Lung (tissue), 12 donors: ENCODE data around the gene SSNA1. TPM values are rescaled to one million over a fixed set of nuclear protein-coding genes. Genes with fewer than 3 reads are reported as not detected.

Experiments
- ATAC-seq: fragments of 200-7000 bp; cut with Tn5 transposase; one replicate; pipeline ENCODE4 v1.9.1; 2020; ENCODE audit warnings: moderate number of reproducible peaks; ENCODE audit not compliant: insufficient read depth, low FRiP score
- DNase-seq, 3 donors: peaks; one replicate each; pipeline ENCODE4 v3.0.0-alpha.2; 2013 to 2017
- H3K27ac ChIP-seq, 2 donors: one replicate each; pipeline ENCODE4 v1.5.1; 2013; ENCODE audit warnings: mild to moderate bottlenecking in 2 of 2, moderate library complexity in 2 of 2, control low read depth in 1 of 2, inconsistent platforms in 1 of 2, low read depth in 1 of 2, low read length in 1 of 2
- H3K27me3 ChIP-seq, 3 donors: one replicate each; pipeline ENCODE4 v1.5.1; 2013; ENCODE audit warnings: low read length in 2 of 3; ENCODE audit not compliant: control insufficient read depth in 3 of 3, insufficient read depth in 3 of 3
- H3K36me3 ChIP-seq, 4 donors: one replicate each; pipeline ENCODE4 v1.5.1; 2013; ENCODE audit warnings: low read length in 4 of 4, mild to moderate bottlenecking in 1 of 4, moderate library complexity in 1 of 4; ENCODE audit not compliant: control insufficient read depth in 4 of 4, insufficient read depth in 4 of 4
- H3K4me1 ChIP-seq, 5 donors: one replicate each; pipeline ENCODE4 v1.5.1; 2013; ENCODE audit warnings: low read length in 5 of 5, mild to moderate bottlenecking in 2 of 5, moderate library complexity in 1 of 5; ENCODE audit not compliant: control insufficient read depth in 5 of 5, insufficient read depth in 5 of 5
- H3K4me3 ChIP-seq: one replicate; pipeline ENCODE4 v1.5.1; 2013; ENCODE audit warnings: mild to moderate bottlenecking, control low read depth, moderate library complexity
- H3K9ac ChIP-seq, 2 donors: one replicate each; pipeline ENCODE4 v1.5.1; 2013; ENCODE audit warnings: low read length in 2 of 2, control low read depth in 1 of 2; ENCODE audit not compliant: insufficient read depth in 1 of 2
- H3K9me3 ChIP-seq, 4 donors: one replicate each; pipeline ENCODE4 v1.5.1; 2013; ENCODE audit warnings: low read length in 3 of 4, mild to moderate bottlenecking in 1 of 4, moderate library complexity in 1 of 4; ENCODE audit not compliant: control insufficient read depth in 4 of 4, insufficient read depth in 3 of 4
- WGBS, 2 donors: extraction: QIAGEN DNeasy Blood & Tissue Kit; methylation state at CpG; one replicate each; pipeline ENCODE4 v1.1.7; 2013; 5-methylcytosine and 5-hydroxymethylcytosine counted together
- polyA plus RNA-seq, 2 donors: library from polyadenylated mRNA; stranded (reverse); fragments of 200-250 nt; gene quantifications; one replicate each; pipeline ENCODE4 v1.2.1, GENCODE V29; 2013
- total RNA-seq, 2 donors: library from RNA; depleted of rRNA in 1 of 2; stranded (reverse); fragments of >200 nt in 1 of 2; gene quantifications; one replicate each; pipeline ENCODE4 v1.2.1, GENCODE V29; 2014 to 2021
- TF ChIP-seq, protein P1 (sequence below): IDR thresholded peaks from 2 replicates; pipeline ENCODE4 v1.5.1; 2012; ENCODE audit warnings: mild to moderate bottlenecking; ENCODE audit errors: control extremely low read depth, extremely low read depth
- donor health status: control.
- donor health status: control.
- donor health status: Bipolar disorder and iron deficiency.
- donor health status: healthy.
- donor health status: DM: yes; HTN: yes; CAD: no.

SSNA1 gene
- total and polyA plus RNA-seq, 4 donors = 40.8 to 144 (median 101) TPM

DNA sequence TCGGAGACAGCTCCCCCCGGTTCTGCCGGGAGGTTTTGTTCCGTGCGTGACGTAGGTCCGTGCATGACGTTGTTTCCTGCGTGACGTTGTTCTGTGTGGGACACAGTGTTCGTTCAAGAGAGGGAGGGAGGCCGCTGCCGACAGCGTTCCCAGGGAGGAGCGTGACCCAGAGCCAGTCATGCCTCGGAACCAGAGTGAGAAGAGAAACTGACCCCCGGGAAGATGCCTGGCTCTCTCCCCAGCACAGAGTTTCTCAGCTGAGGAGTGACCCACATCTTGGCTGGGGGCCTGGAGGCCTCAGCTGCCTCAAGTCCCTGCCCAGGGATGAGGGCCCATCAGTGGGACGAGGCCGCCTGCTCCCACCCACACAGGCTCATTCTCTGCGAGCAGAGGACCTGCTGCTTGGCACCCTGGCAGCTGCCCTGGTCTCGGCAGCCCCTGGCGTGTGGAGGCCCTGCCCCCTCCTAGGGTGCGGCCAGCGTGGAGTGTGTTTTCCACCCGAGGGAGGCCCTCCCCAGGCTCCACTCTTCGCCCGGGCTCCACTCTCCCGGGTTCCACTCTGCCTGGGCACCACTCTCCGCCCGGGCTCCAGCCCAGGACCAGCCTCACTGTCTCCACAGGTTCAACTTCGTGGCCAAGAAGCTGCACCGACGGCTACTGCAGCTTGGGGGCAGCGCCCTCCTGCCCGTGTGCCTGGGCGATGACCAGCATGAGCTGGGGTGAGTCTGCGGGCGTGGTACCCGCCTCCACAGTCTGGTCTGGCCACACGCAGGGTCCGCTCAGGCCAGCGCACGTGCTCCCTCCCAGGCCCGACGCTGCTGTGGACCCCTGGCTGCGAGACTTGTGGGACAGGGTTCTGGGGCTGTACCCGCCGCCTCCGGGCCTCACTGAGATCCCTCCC lies 24.9 kb downstream of the SSNA1 start:
- TF ChIP-seq, protein P1, sequence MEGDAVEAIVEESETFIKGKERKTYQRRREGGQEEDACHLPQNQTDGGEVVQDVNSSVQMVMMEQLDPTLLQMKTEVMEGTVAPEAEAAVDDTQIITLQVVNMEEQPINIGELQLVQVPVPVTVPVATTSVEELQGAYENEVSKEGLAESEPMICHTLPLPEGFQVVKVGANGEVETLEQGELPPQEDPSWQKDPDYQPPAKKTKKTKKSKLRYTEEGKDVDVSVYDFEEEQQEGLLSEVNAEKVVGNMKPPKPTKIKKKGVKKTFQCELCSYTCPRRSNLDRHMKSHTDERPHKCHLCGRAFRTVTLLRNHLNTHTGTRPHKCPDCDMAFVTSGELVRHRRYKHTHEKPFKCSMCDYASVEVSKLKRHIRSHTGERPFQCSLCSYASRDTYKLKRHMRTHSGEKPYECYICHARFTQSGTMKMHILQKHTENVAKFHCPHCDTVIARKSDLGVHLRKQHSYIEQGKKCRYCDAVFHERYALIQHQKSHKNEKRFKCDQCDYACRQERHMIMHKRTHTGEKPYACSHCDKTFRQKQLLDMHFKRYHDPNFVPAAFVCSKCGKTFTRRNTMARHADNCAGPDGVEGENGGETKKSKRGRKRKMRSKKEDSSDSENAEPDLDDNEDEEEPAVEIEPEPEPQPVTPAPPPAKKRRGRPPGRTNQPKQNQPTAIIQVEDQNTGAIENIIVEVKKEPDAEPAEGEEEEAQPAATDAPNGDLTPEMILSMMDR = no peak
- no peaks in the 10 kb centered on the region for H3K27me3 ChIP-seq
- H3K4me1 ChIP-seq = peaks cover 0 to 10% (median 0%) of the 10 kb centered on the region in 5 donors
- H3K9ac ChIP-seq = no peak overlapping the region
- H3K9me3 ChIP-seq = no peaks in the 10 kb centered on the region
- H3K27ac ChIP-seq = no peak overlapping the region
- ATAC-seq = no peak
- peaks cover 0 to 32% (median 6%) of the 10 kb centered on the region in 4 donors for H3K36me3 ChIP-seq
- 91 to 95% methylated on average over 48 to 49 of the region's 49 CpGs for WGBS, 2 donors
- no peak overlapping the region for H3K4me3 ChIP-seq
- DNase-seq = no peak

DNA sequence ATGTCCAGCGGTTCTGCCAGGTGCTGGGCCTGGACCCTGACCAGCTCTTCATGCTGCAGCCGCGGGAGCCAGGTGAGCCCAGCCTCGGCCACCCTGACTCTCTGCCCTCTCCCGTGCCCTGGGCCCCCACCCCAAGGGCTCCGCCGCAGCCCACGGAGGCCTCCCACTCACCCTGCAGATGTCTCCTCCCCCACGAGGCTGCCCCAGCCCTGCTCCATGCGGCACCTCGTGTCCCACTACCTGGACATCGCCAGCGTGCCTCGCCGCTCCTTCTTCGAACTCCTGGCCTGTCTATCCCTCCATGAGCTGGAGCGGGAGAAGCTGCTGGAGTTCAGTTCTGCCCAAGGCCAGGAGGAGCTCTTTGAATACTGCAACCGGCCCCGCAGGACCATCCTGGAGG lies 26.1 kb downstream of the SSNA1 start:
- TF ChIP-seq, protein P1 = no peak
- WGBS, 2 donors = 96 to 97% methylated on average over 19 of the region's 19 CpGs
- Histone ChIP-seq H3K4me1 (peaks cover 0 to 14% (median 0%) of the 10 kb centered on the region in 5 donors), H3K27ac (no peak overlapping the region), H3K9me3 (no peaks in the 10 kb centered on the region), H3K36me3 (peaks cover 0 to 26% (median 3%) of the 10 kb centered on the region in 4 donors), H3K4me3 (no peak overlapping the region), H3K27me3 (no peaks in the 10 kb centered on the region), H3K9ac (no peak overlapping the region)
- ATAC-seq (no peak), DNase-seq (no peak)

DNA sequence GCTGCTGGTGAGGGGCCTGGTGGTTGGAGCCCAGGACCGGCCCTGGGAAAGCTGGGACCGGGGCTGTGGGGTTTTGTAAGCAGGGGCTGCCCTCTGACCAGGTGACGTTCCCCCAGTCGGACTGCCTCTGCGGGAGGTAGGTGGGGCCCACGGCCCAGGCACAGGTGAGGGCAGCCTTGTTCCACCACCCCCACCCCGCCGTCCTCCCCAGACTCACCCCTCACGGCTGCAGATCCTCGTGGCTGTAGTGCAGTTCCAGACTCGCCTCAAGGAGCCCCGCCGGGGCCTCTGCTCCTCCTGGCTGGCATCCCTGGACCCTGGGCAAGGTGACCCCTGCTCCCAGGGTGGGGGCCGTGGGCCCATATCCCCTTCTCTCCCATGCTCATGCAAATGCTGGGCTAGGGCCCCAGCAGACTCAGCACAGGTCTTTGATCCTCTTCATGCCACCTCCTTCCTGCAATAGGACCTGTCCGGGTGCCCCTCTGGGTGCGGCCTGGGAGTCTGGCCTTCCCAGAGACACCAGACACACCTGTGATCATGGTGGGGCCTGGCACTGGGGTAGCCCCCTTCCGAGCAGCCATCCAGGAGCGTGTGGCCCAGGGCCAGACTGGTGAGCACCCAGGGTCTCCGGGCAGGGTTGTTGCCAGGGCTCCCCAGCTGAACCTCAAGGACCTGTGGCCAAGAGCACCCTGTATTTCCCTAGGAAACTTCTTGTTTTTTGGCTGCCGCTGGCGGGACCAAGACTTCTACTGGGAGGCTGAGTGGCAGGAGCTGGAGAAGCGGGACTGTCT lies 26.9 kb downstream of the SSNA1 start:
- H3K4me1 ChIP-seq = peaks cover 0 to 14% (median 0%) of the 10 kb centered on the region in 5 donors
- H3K27me3 ChIP-seq = no peaks in the 10 kb centered on the region
- DNase-seq (no peak), ATAC-seq (no peak)
- peaks cover 0 to 26% (median 3%) of the 10 kb centered on the region in 4 donors for H3K36me3 ChIP-seq
- TF ChIP-seq, protein P1 = no peak
- 95 to 96% methylated on average over 19 to 22 of the region's 22 CpGs for WGBS, 2 donors
- no peaks in the 10 kb centered on the region for H3K9me3 ChIP-seq
- no peak overlapping the region for H3K9ac ChIP-seq
- H3K4me3 ChIP-seq = no peak overlapping the region
- H3K27ac ChIP-seq = no peak overlapping the region
